ENCODE measurements around the gene GNA14.
A peak's percentile ranks its signal among the peaks of the same experiment; 100 is the strongest.

The GNA14 gene

DNA sequence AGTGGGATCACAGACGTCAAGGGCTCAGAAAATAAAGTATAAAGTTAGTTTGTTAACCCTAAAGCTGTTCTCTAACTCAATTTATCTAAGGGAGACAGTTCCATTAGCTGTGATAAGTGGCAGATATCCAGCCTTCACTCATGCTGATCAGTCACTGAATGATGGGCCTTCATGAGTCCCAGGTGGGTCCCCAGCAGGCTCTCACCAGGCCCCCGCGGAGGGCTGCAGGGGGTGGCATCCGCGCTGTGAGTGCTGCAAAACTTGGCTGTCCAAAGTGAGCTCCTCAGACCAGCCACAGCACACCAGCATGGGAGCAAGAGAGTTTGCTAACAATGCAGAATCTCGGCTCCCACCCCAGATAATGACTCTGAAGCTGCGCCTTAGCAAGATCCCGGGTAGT is 187.2 kb downstream of the GNA14 start:
- TF ChIP-seq, protein P1, sequence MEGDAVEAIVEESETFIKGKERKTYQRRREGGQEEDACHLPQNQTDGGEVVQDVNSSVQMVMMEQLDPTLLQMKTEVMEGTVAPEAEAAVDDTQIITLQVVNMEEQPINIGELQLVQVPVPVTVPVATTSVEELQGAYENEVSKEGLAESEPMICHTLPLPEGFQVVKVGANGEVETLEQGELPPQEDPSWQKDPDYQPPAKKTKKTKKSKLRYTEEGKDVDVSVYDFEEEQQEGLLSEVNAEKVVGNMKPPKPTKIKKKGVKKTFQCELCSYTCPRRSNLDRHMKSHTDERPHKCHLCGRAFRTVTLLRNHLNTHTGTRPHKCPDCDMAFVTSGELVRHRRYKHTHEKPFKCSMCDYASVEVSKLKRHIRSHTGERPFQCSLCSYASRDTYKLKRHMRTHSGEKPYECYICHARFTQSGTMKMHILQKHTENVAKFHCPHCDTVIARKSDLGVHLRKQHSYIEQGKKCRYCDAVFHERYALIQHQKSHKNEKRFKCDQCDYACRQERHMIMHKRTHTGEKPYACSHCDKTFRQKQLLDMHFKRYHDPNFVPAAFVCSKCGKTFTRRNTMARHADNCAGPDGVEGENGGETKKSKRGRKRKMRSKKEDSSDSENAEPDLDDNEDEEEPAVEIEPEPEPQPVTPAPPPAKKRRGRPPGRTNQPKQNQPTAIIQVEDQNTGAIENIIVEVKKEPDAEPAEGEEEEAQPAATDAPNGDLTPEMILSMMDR (conservative IDR thresholded peaks at IDR 0.05; ENCODE audit: low read length): no peak
- no peak overlapping the region for H3K4me3 ChIP-seq (ENCODE audit: low read length)
- no peak for DNase-seq (ENCODE audit: low read depth)

DNA sequence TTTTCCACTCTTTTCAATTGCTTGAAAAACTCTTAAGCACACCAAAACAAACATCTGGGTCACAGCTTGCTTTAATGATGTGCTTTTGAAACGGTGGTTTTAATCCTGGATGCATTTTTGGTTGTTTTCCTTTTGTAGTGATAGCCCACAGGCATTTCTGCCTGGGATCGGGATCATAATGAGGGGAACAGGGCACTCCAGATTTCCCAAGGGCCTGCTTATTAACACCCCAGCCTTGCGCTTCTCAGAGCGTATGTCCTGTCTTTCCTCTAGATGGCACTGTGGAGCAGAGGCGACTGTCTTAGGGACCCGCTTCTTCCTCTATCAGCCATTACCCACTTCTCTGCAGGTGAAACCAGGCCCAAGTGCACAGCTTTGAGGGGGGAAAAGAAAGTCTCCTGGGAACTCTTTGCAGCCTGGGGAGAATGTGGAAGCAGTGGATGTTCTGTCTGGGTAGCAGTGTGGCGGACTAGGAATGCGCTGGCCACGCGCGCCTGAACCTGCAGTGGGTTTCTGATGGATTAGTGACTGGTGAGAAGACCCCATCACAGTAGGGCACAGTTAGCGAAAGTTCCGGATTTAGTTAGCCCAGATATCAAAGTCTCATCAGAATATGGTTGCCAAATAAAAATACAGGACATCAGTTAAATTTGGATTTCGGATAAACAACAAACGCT is 190.1 kb downstream of the GNA14 start:
- DNase-seq (ENCODE audit: low read depth): peak; percentile 92
- no peak overlapping the region for H3K4me3 ChIP-seq (ENCODE audit: low read length)
- TF ChIP-seq, protein P1 (conservative IDR thresholded peaks at IDR 0.05; ENCODE audit: low read length): peak; percentile 94

DNA sequence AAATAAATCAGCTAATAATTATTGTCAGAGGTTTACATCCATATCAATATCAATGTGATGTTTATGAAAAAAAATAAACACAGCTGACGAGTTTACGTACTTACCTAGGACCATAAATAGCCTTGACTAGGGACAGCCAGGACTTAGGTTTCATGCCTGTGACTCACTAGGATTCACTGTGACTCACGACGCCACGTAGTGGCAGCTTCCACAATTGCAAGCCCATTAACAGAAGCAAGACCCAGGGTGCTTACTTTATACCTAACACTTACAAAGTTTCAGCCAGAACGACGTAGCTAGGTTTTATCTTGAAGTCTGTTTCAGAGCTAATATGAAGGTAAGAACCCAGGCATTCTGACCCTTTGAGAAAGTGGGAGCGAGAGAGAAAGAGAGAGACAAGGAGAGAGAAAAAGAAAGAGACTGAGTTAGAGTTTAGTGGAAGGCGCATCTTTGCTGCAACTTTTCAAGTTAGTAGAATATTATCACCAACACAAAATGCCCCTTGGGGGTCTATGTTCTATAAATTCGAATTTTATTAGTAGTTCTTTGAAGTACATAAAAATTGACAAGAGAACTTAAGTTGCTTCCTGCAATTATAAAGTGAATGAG is 191.2 kb downstream of the GNA14 start:
- TF ChIP-seq, protein P1 (conservative IDR thresholded peaks at IDR 0.05; ENCODE audit: low read length): peak; percentile 94
- peak; percentile 86 for DNase-seq (ENCODE audit: low read depth)
- no peak overlapping the region for H3K4me3 ChIP-seq (ENCODE audit: low read length)

DNA sequence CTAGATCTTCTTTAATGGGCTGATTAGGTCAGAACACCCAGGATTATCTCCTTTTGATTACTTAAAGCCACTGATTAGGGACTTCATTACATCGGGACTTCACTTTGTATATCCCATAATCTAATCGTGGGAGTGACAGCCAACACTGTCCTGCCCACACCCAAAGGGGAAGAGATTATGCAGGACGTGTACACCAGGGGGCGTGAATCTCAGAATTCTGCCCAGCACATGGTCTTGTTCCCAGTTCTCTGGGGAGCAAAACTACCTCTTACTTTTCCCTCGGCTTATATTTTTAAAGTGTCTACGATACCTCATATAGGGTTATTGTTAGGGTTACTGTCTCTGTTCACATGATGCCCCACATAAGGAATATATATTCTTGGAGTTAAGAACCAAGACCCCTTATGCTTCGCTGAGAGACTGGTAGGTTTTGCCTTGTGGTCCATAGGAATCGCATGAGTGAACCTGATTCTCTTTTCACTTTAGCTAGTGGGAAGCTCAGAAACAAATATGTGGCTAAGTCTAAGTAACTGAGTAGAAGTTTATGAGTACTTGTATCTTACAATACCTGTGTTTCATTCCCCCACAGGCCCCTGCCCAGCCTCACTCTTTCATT is 192.7 kb downstream of the GNA14 start:
- no peak overlapping the region for H3K4me3 ChIP-seq (ENCODE audit: low read length)
- DNase-seq (ENCODE audit: low read depth): no peak
- TF ChIP-seq, protein P1 (conservative IDR thresholded peaks at IDR 0.05; ENCODE audit: low read length): peak; percentile 53

DNA sequence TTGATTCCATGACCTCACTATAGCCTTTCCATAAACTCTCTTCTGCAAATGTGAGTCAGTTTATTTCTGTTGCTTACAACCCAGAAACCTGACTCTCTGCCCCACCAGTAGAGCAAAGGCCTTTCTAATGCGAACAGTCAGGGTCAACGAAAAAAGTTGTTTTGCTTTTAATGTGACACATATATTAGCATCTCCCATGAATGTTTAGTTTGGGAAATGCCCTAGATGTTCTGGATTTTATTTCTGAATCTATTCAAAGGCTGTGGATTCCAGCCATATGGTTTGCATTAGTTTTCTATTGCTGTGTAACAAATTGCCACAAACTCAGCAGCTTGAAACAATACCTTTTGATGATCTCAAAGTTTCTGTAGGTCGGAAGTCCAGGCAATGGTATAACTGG is 193.5 kb downstream of the GNA14 start:
- H3K4me3 ChIP-seq (ENCODE audit: low read length): no peak overlapping the region
- TF ChIP-seq, protein P1 (conservative IDR thresholded peaks at IDR 0.05; ENCODE audit: low read length): no peak
- DNase-seq (ENCODE audit: low read depth): peak; percentile 51

DNA sequence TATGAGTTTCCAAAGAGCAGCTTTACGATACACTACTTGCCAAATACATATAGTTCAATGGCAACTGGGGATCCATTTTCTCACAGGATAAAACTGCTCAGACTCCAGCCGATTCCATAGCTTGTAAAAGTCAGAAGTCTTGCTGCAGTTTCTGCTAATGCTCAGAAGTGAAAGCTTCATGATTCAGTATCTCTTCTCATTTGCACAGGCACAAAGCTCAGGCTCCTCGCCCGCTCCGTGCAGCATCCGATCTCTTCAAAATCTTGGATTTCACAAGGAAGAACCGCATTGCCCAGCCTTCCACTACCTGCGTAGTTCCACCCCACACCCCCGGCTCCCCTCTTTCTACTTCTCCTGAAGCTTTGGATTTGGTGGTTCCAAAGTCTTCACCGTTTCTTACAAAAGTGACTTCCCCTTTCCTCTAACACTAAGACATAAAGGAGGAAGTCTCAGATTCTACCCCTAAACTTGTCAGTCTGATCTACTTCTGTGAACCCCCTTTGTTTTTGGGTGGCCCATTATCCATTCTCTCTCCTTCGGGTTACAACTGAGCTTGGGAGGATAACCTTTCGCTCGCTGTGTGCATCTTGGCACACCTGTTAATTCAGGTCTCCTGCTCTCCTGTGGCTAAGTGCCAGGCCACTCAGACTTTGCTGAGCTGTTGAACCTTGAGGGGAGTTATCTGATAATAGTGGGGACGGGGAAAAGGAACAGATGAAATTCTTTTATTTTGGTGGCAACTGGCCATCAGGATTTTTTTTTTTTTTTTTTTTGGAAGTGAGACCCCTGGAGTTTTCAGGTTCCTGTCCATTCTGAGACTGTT is 194.1 kb downstream of the GNA14 start:
- TF ChIP-seq, protein P1 (conservative IDR thresholded peaks at IDR 0.05; ENCODE audit: low read length): no peak
- no peak for DNase-seq (ENCODE audit: low read depth)
- no peak overlapping the region for H3K4me3 ChIP-seq (ENCODE audit: low read length)

All from AG10803 (cell line).